OCI-LY7 (cell line): ENCODE data around the gene ZNF462. TPM values are rescaled to one million over a fixed set of nuclear protein-coding genes. Genes with fewer than 3 reads are reported as not detected.

Source experiments
- BruUV-seq: library from RNA; stranded (reverse); fragments of 400-500 nt; replicated peaks from 2 replicates; lab custom pipeline; 2021; lab: Mats Ljungman, UMichigan
- CTCF ChIA-PET: fragments of 300-600 bp; sonication (Branson Sonifier 250); formaldehyde crosslinking; loops from one replicate; lab custom pipeline; 2022; ENCODE audit warnings: antibody characterized with exemption; ENCODE audit not compliant: unreplicated experiment; lab: Charles Lee
- POLR2A ChIA-PET: fragments of 300-600 bp; sonication (Branson Sonifier 250); formaldehyde crosslinking; loops from one replicate; lab custom pipeline; 2022; ENCODE audit warnings: antibody characterized with exemption; lab: Charles Lee
- DNase-seq: peaks from one replicate; pipeline ENCODE4 v3.0.0-alpha.2; 2015; ENCODE audit warnings: low spot score
- H2AFZ ChIP-seq: fragments of 200-600 bp; sonication (generic), shearing (Covaris generic); 2 replicates; pipeline ENCODE4 v1.6.1; 2014; ENCODE audit warnings: mild to moderate bottlenecking, antibody characterized with exemption, low read length, moderate library complexity
- H3K27ac ChIP-seq: fragments of 200-600 bp; sonication (generic); 2 replicates; pipeline ENCODE4 v1.5.1; 2014; ENCODE audit warnings: mixed run types, low read depth, mild to moderate bottlenecking, moderate library complexity, low read length, inconsistent platforms; ENCODE audit not compliant: poor library complexity, severe bottlenecking
- H3K36me3 ChIP-seq: fragments of 200-600 bp; sonication (generic); 2 replicates; pipeline ENCODE4 v1.6.1; 2014; ENCODE audit warnings: mild to moderate bottlenecking, antibody characterized with exemption, low read length, moderate library complexity, mixed read lengths; ENCODE audit not compliant: insufficient read depth
- H3K4me1 ChIP-seq: fragments of 200-600 bp; sonication (generic); 2 replicates; pipeline ENCODE4 v1.5.1; 2014; ENCODE audit warnings: mild to moderate bottlenecking, low read length; ENCODE audit not compliant: insufficient read depth, poor library complexity, severe bottlenecking
- H3K4me2 ChIP-seq: fragments of 200-600 bp; sonication (generic); 2 replicates; pipeline ENCODE4 v1.6.1; 2014; ENCODE audit warnings: mild to moderate bottlenecking, low read length
- H3K4me3 ChIP-seq: fragments of 200-600 bp; sonication (generic); 2 replicates; pipeline ENCODE4 v1.5.1; 2014; ENCODE audit warnings: mild to moderate bottlenecking, low read depth, low read length; ENCODE audit not compliant: poor library complexity, severe bottlenecking
- H3K79me2 ChIP-seq: fragments of 200-600 bp; sonication (generic); 2 replicates; pipeline ENCODE4 v1.6.1; 2016; ENCODE audit warnings: low read depth, mild to moderate bottlenecking, low read length, moderate library complexity, mixed read lengths; ENCODE audit not compliant: insufficient read depth
- H3K9me2 ChIP-seq: fragments of 200-600 bp; sonication (generic); 2 replicates; pipeline ENCODE4 v1.6.1; 2016; ENCODE audit warnings: mild to moderate bottlenecking, low read length, mixed read lengths; ENCODE audit not compliant: insufficient read depth
- H3K9me3 ChIP-seq: fragments of 200-600 bp; sonication (generic); 2 replicates; pipeline ENCODE4 v1.6.1; 2014; ENCODE audit warnings: mild to moderate bottlenecking, mixed run types, low read length, mixed read lengths
- H4K20me1 ChIP-seq: fragments of 200-600 bp; sonication (generic); 2 replicates; pipeline ENCODE4 v1.6.1; 2014; ENCODE audit warnings: mild to moderate bottlenecking, antibody characterized with exemption, low read length, moderate library complexity, mixed read lengths; ENCODE audit not compliant: insufficient read depth
- CTCF ChIP-seq: fragments of 200-600 bp; sonication (generic); conservative IDR thresholded peaks from 2 replicates; pipeline ENCODE4 v1.5.1; 2014; ENCODE audit warnings: mild to moderate bottlenecking, antibody characterized with exemption, low read length, moderate library complexity, mixed read lengths
- EZH2phosphoT487 ChIP-seq: fragments of 200-600 bp; sonication (generic); IDR thresholded peaks from 2 replicates; pipeline ENCODE4 v1.6.1; 2018; ENCODE audit warnings: low read depth, borderline replicate concordance, mild to moderate bottlenecking, mixed run types, antibody characterized with exemption, low read length, moderate library complexity, mixed read lengths
- intact Hi-C: fragments of 100-400 bp; cut with micrococcal nuclease; formaldehyde crosslinking; loops from one replicate; pipeline ENCODE4 v1.10.0; 2022; ENCODE audit not compliant: unreplicated experiment
- total RNA-seq, 2 experiments: library from RNA; depleted of rRNA in 1 of 2; stranded (reverse); fragments of >200 nt in 1 of 2; shearing (Covaris generic) in 1 of 2; gene quantifications; 2 replicates each; pipeline ENCODE4 v1.2.3, GENCODE V29; 2014 to 2022

ZNF462 gene
- total RNA-seq, 2 experiments from 2014 or later = 0.88 to 1.1 TPM

- BruUV-seq = no TSS peak
- Histone ChIP-seq H3K79me2 (no peaks in the 10 kb centered on the region), H2AFZ (no peak overlapping the region)
Observed at GRCh38 chr9:106953174-106953573, 90.2 kb downstream of the ZNF462 start.

GRCh38 chr9:106954558-106954957 is 91.6 kb downstream of the ZNF462 start:
- Histone ChIP-seq H3K9me2 (no peaks in the 10 kb centered on the region), H3K9me3 (no peaks in the 10 kb centered on the region), H3K27ac (no peak overlapping the region), H3K4me2 (no peak overlapping the region), H3K36me3 (no peaks in the 10 kb centered on the region), H3K4me1 (no peaks in the 10 kb centered on the region), H4K20me1 (no peaks in the 10 kb centered on the region), H3K79me2 (no peaks in the 10 kb centered on the region), H2AFZ (no peak overlapping the region), H3K4me3 (no peak overlapping the region)
- CTCF ChIA-PET = no interaction called here
- no peak for DNase-seq
- no peak for TF ChIP-seq CTCF
- TF ChIP-seq EZH2phosphoT487 = no peak
- intact Hi-C loops = no loop called here
- BruUV-seq = no TSS peak
- POLR2A ChIA-PET = no interaction called here

More at GRCh38 chr9:106953174-106953573, 90.2 kb downstream of the ZNF462 start:
- POLR2A ChIA-PET = no interaction called here
- Histone ChIP-seq H3K9me3 (no peaks in the 10 kb centered on the region), H3K27ac (no peak overlapping the region), H3K4me1 (no peaks in the 10 kb centered on the region), H3K4me3 (no peak overlapping the region), H3K4me2 (no peak overlapping the region), H3K9me2 (no peaks in the 10 kb centered on the region), H3K36me3 (no peaks in the 10 kb centered on the region), H4K20me1 (no peaks in the 10 kb centered on the region)
- CTCF ChIA-PET = no interaction called here
- TF ChIP-seq EZH2phosphoT487 (no peak), CTCF (no peak)
- DNase-seq = no peak
- intact Hi-C loops = no loop called here

GRCh38 chr9:106954974-106955850 is 92.2 kb downstream of the ZNF462 start:
- BruUV-seq = no TSS peak

More at GRCh38 chr9:106954974-106955850, 92.2 kb downstream of the ZNF462 start:
- ChIA-PET POLR2A (interaction anchor here (0.6 kb wide), 1 partner anchor 1739 kb away, joined by 3 read pairs; no protein-coding TSS in a partner anchor), CTCF (no interaction called here)
- H3K9me3 ChIP-seq = no peaks in the 10 kb centered on the region
- H3K9me2 ChIP-seq = no peaks in the 10 kb centered on the region
- no peaks in the 10 kb centered on the region for H4K20me1 ChIP-seq
- TF ChIP-seq EZH2phosphoT487 = no peak
- H3K79me2 ChIP-seq = no peaks in the 10 kb centered on the region
- H3K4me3 ChIP-seq = no peak overlapping the region
- H3K4me1 ChIP-seq = no peaks in the 10 kb centered on the region
- H3K36me3 ChIP-seq = no peaks in the 10 kb centered on the region
- no peak overlapping the region for H2AFZ ChIP-seq
- H3K4me2 ChIP-seq = no peak overlapping the region
- H3K27ac ChIP-seq = no peak overlapping the region
- intact Hi-C loops = no loop called here
- DNase-seq = no peak
